ENCODE measurements around the gene OSBPL10. TPM values are rescaled to one million over a fixed set of nuclear protein-coding genes. Genes with fewer than 3 reads are reported as not detected.

The OSBPL10 gene
- total RNA-seq, 4 donors from 2014 or later, result 20.4 to 44.4 (median 30.2) TPM

DNA sequence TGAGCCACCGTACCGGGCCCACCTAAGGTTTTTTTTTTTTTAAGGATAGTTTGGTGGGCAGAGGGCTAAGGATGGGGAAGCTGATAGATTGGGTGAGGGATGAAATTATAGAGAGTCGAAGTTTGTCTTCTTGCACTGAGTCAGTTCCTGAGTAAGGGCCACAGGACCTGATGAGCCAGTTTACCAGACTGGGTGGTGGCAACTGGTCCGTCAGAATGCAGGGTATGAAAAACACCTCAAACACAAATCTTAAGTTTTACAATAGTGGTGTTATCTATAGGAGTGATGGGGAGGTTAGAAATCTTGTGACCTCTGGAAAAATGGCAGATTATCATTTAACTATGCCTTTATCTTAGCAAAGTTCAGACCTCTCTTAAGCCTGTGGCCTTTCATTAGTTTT, 3.3 kb upstream of the OSBPL10 start:
- no peak for DNase-seq (ENCODE audit: low spot score in 2 of 2)
- WGBS, 2 donors, result 85 to 87% methylated on average over 4 of the region's 4 CpGs
- no peak overlapping the region for H3K4me3 ChIP-seq (ENCODE audit: low read depth, poor library complexity, severe bottlenecking)
- no peak for TF ChIP-seq CTCF (IDR thresholded peaks at IDR 0.05)
- no peak for TF ChIP-seq POLR2A (IDR thresholded peaks at IDR 0.05)
- intact Hi-C loops (cut with DNase I; ENCODE audit: low total_unique reads), result no loop called here

- DNase-seq (ENCODE audit: low spot score in 2 of 2), result peak; percentile 33 to 87
- H3K4me3 ChIP-seq (ENCODE audit: low read depth, poor library complexity, severe bottlenecking), result peak overlapping the region; percentile 59
- intact Hi-C loops (cut with DNase I; ENCODE audit: low total_unique reads), result no loop called here
- 0 to 1% methylated on average over 10 to 21 of the region's 66 CpGs for WGBS, 2 donors
- peak in 1 of 3 donors; percentile 12 for TF ChIP-seq CTCF (IDR thresholded peaks at IDR 0.05)
- TF ChIP-seq POLR2A (IDR thresholded peaks at IDR 0.05), result no peak
These were observed 394 bp downstream of the OSBPL10 start for GRCh38 chr3:31980530-31981205.

DNA sequence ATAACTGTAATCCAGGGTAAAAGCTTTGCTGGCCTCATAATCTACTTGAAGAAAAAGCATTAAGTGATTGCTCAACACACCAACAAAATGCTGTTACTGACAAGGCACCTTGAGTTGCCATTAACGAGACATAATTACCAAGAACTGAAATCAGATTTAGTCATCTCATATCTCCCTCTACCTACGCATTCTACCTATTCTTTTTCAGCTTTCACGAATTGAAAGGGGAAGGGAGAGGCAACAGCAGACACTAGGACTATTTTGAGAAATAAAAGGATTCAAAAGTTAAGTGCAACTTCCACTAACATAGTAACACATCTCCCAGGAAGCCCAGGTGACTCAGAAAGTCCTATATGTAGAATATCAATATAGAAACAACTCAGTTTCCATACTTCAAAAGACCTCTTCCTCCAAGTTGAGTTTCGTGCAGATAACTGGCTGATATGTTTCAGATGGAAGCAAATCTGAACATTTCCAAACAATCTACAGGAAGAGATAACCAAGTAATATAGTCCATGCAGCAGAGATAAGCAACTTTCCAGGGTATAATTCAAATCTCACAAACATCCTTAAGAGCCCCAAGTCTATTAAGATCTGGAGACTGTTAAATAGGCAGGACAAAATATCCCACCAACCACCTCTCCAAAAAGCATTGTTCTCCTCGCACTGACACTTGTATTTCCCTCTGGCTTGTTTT, 1.9 kb downstream of the OSBPL10 start:
- TF ChIP-seq CTCF (IDR thresholded peaks at IDR 0.05), result no peak
- no peak for TF ChIP-seq POLR2A (IDR thresholded peaks at IDR 0.05)
- no peak for DNase-seq (ENCODE audit: low spot score in 2 of 2)
- H3K4me3 ChIP-seq (ENCODE audit: low read depth, poor library complexity, severe bottlenecking), result no peak overlapping the region
- 60 to 66% methylated on average over 5 of the region's 5 CpGs for WGBS, 2 donors
- intact Hi-C loops (cut with DNase I; ENCODE audit: low total_unique reads), result no loop called here

DNA sequence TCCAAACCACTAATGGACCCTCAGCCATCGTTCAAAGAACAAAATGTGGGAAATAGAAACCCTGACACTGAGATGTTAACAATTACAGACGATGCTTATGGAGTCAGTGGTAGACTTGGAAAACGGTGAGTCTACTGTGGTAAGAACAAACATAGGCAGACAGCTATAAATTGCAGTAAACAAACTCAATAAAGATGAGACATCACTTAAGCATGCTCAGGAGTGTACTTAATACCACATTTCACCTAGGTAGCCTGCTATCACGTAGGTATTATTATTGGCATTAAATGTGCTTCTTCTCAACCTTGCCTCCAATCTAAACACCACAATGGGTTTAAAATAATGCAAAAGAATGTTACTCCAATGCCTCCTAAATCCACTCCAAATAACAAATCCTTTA, 2.5 kb downstream of the OSBPL10 start:
- no peak overlapping the region for H3K4me3 ChIP-seq (ENCODE audit: low read depth, poor library complexity, severe bottlenecking)
- WGBS, 2 donors, result 75 to 81% methylated on average over 4 of the region's 4 CpGs

GRCh38 chr3:31977736-31978135, 3.3 kb downstream of the OSBPL10 start:
- WGBS, 2 donors, result 77 to 79% methylated on average over 2 of the region's 2 CpGs
- intact Hi-C loops (cut with DNase I; ENCODE audit: low total_unique reads), result no loop called here

More for the DNA sequence above, 2.5 kb downstream of the OSBPL10 start:
- no peak for DNase-seq (ENCODE audit: low spot score in 2 of 2)
- intact Hi-C loops (cut with DNase I; ENCODE audit: low total_unique reads), result no loop called here
- TF ChIP-seq CTCF (IDR thresholded peaks at IDR 0.05), result no peak

More at GRCh38 chr3:31977736-31978135, 3.3 kb downstream of the OSBPL10 start:
- DNase-seq (ENCODE audit: low spot score in 2 of 2), result no peak
- TF ChIP-seq CTCF (IDR thresholded peaks at IDR 0.05) (no peak), POLR2A (IDR thresholded peaks at IDR 0.05) (no peak)
- H3K4me3 ChIP-seq (ENCODE audit: low read depth, poor library complexity, severe bottlenecking), result no peak overlapping the region

Data from lower leg skin (tissue), 4 donors.